Mesendoderm (in vitro differentiated cells): Measurements from ENCODE around the gene RFX2.

Experiments
- DNase-seq: peaks from one replicate; pipeline ENCODE4 v3.0.0; 2013
- H2AK5ac ChIP-seq: 2 replicates; pipeline ENCODE4 v1.6.1; 2013; ENCODE audit warnings: low read length, inconsistent platforms
- H2BK120ac ChIP-seq: 2 replicates; pipeline ENCODE4 v1.6.1; 2013; ENCODE audit warnings: low read depth, mild to moderate bottlenecking, low read length, moderate library complexity, mixed read lengths
- H2BK15ac ChIP-seq: replicated peaks from 2 replicates; pipeline ENCODE4 v1.6.1; 2013; ENCODE audit warnings: low read depth, mild to moderate bottlenecking, moderate library complexity
- H2BK5ac ChIP-seq: 2 replicates; pipeline ENCODE4 v1.6.1; 2013; ENCODE audit warnings: low read length, inconsistent platforms
- H3K18ac ChIP-seq: 2 replicates; pipeline ENCODE4 v1.6.1; 2013; ENCODE audit warnings: mild to moderate bottlenecking, low read length, mixed read lengths
- H3K23ac ChIP-seq: one replicate; pipeline ENCODE4 v1.6.1; 2013; ENCODE audit warnings: low read length
- H3K27ac ChIP-seq: 2 replicates; pipeline ENCODE4 v1.5.1; 2013; ENCODE audit warnings: low read depth, mild to moderate bottlenecking, inconsistent platforms, low read length, moderate library complexity
- H3K27me3 ChIP-seq: 2 replicates; pipeline ENCODE4 v1.6.1; 2013; ENCODE audit warnings: low read length, control low read depth, mild to moderate bottlenecking, inconsistent platforms; ENCODE audit not compliant: insufficient read depth, poor library complexity
- H3K36me3 ChIP-seq: 2 replicates; pipeline ENCODE4 v1.6.1; 2013; ENCODE audit warnings: low read length, inconsistent platforms; ENCODE audit not compliant: control insufficient read depth, insufficient read depth
- H3K4ac ChIP-seq: one replicate; pipeline ENCODE4 v1.6.1; 2013; ENCODE audit warnings: low read depth, mild to moderate bottlenecking, low read length, moderate library complexity
- H3K4me1 ChIP-seq: 2 replicates; pipeline ENCODE4 v1.6.1; 2013; ENCODE audit warnings: low read depth, low read length, inconsistent platforms; ENCODE audit not compliant: control insufficient read depth
- H3K4me2 ChIP-seq: 2 replicates; pipeline ENCODE4 v1.6.1; 2013; ENCODE audit warnings: low read length
- H3K4me3 ChIP-seq: 2 replicates; pipeline ENCODE4 v1.5.1; 2013; ENCODE audit warnings: mild to moderate bottlenecking, low read length
- H3K56ac ChIP-seq: one replicate; pipeline ENCODE4 v1.6.1; 2013; ENCODE audit warnings: low read length
- H3K79me1 ChIP-seq: 2 replicates; pipeline ENCODE4 v1.6.1; 2013; ENCODE audit warnings: low read length, inconsistent platforms
- H3K79me2 ChIP-seq: 2 replicates; pipeline ENCODE4 v1.6.1; 2013; ENCODE audit warnings: mild to moderate bottlenecking, low read length; ENCODE audit not compliant: control insufficient read depth, insufficient read depth
- H3K9ac ChIP-seq: 2 replicates; pipeline ENCODE4 v1.6.1; 2013; ENCODE audit warnings: low read length, inconsistent platforms
- H4K5ac ChIP-seq: one replicate; pipeline ENCODE4 v1.6.1; 2013; ENCODE audit warnings: low read length
- H4K8ac ChIP-seq: one replicate; pipeline ENCODE4 v1.6.1; 2013; ENCODE audit warnings: low read depth, mild to moderate bottlenecking, control low read depth, low read length, moderate library complexity
- WGBS: extraction: QIAGEN DNeasy Blood & Tissue Kit; methylation state at CpG from one replicate; pipeline ENCODE4 v1.1.7; 2013; ENCODE audit warnings: low lambda C conversion rate, missing lambda C conversion rate; ENCODE audit not compliant: insufficient coverage; ENCODE audit errors: extremely low coverage; 5-methylcytosine and 5-hydroxymethylcytosine counted together

RFX2 gene

DNA sequence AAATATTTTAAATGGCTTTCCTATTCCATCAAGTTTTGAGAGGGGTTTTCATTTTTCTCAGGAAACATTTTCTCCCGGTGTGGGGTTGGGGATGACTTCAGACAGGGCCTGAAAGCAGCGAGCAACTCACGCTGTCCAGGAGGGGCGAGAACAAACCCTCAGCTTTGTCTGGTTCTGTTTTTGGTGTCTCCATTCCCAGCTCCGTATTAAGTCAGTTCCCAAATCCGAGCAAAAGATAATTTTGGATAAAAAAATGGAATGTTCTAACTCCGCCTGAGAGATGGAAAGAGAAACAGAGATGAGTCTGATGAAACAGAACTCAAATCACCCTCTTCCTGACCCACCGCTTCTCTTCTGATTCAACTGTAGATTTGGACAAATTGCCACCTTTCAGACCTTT lies 38.4 kb downstream of the RFX2 start:
- Histone ChIP-seq H3K4me2 (no peak overlapping the region), H3K9ac (no peak overlapping the region), H2BK120ac (no peak overlapping the region), H3K79me2 (no peaks in the 10 kb centered on the region), H2BK15ac (no peak overlapping the region), H2BK5ac (no peak overlapping the region), H3K4me3 (no peak overlapping the region), H3K27me3 (no peaks in the 10 kb centered on the region), H3K79me1 (no peaks in the 10 kb centered on the region), H4K8ac (no peak overlapping the region), H3K23ac (no peak overlapping the region), H3K56ac (no peak overlapping the region), H4K5ac (no peak overlapping the region), H3K4me1 (no peaks in the 10 kb centered on the region), H3K4ac (no peak overlapping the region), H3K18ac (no peak overlapping the region), H3K27ac (no peak overlapping the region), H3K36me3 (no peaks in the 10 kb centered on the region), H2AK5ac (no peak overlapping the region)
- DNase-seq = no peak
- WGBS = no CpG with 5 or more reads among the region's 8 CpGs

GRCh38 chr19:6070720-6071485 lies 39.4 kb downstream of the RFX2 start:
- Histone ChIP-seq H3K36me3 (no peaks in the 10 kb centered on the region), H3K23ac (no peak overlapping the region), H3K9ac (no peak overlapping the region), H3K4me2 (no peak overlapping the region), H3K4me1 (no peaks in the 10 kb centered on the region), H3K79me2 (no peaks in the 10 kb centered on the region), H3K27ac (no peak overlapping the region), H2BK5ac (no peak overlapping the region), H3K18ac (no peak overlapping the region), H4K5ac (no peak overlapping the region), H3K56ac (no peak overlapping the region), H2BK15ac (no peak overlapping the region), H3K4me3 (no peak overlapping the region), H2AK5ac (no peak overlapping the region), H3K79me1 (no peaks in the 10 kb centered on the region), H4K8ac (no peak overlapping the region), H2BK120ac (no peak overlapping the region), H3K27me3 (no peaks in the 10 kb centered on the region), H3K4ac (no peak overlapping the region)
- no CpG with 5 or more reads among the region's 11 CpGs for WGBS
- no peak for DNase-seq

DNA sequence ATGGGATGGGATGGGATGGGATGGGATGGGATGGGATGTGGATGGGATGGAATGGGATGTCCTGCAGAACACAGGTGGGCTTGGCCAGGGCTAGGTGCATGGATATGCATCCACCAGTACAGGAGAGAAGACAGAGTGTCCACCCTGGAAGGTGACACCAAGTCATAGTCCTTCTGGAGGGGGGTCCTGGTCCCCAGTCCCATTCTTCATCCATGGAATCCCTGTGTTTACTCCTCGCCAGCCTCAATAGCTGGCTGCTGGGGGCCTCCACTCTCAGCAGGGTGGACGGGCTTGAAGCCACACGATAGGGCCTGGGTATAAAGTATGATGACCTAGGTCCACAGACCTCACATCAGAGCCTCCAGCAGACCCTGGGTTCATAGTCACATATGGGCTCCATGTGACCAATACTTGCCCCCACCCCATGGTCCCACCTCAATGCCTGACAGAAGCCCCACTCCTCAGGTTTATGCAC lies 40.1 kb downstream of the RFX2 start:
- no peak overlapping the region for H3K18ac ChIP-seq
- no peak overlapping the region for H3K4ac ChIP-seq
- no peak overlapping the region for H4K8ac ChIP-seq
- no peak overlapping the region for H3K56ac ChIP-seq
- no peaks in the 10 kb centered on the region for H3K79me1 ChIP-seq
- no peak for DNase-seq
- H2AK5ac ChIP-seq = no peak overlapping the region
- no peak overlapping the region for H2BK5ac ChIP-seq
- H2BK120ac ChIP-seq = no peak overlapping the region
- no peaks in the 10 kb centered on the region for H3K36me3 ChIP-seq
- no peak overlapping the region for H4K5ac ChIP-seq
- H3K27ac ChIP-seq = no peak overlapping the region
- H3K23ac ChIP-seq = no peak overlapping the region
- no peak overlapping the region for H3K4me3 ChIP-seq
- H3K4me2 ChIP-seq = no peak overlapping the region
- H3K4me1 ChIP-seq = no peaks in the 10 kb centered on the region
- no peak overlapping the region for H3K9ac ChIP-seq
- H2BK15ac ChIP-seq = no peak overlapping the region
- WGBS = no CpG with 5 or more reads among the region's 3 CpGs
- H3K27me3 ChIP-seq = no peaks in the 10 kb centered on the region
- H3K79me2 ChIP-seq = no peaks in the 10 kb centered on the region

DNA sequence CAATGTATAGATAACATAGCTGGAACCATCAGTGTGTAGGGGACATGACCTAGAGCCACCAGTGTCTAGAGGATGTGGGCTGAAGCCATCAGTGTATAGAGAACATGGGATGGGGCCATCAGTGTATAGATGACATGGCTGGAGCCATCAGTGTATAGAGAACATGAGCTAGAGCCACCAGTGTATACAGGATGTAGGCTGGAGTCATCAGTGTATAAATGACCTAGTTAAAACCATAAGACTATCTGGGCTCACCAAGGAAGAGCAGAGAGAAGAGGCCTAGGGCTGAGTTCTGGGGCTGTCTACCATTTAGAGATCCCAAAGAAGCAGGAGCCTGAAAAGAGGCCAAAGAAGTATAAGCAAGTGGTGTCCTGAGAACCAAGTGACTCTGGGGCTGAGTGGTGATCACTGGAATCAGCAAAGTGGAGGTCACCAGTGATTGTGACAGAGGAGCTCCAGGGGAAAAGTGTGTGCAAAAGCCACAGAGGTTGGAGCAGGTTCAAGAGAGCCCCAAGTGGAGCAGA lies 41.0 kb downstream of the RFX2 start:
- H3K9ac ChIP-seq = no peak overlapping the region
- H2AK5ac ChIP-seq = no peak overlapping the region
- H3K56ac ChIP-seq = no peak overlapping the region
- no peak overlapping the region for H3K4me2 ChIP-seq
- H3K27ac ChIP-seq = no peak overlapping the region
- H3K23ac ChIP-seq = no peak overlapping the region
- H3K79me1 ChIP-seq = no peaks in the 10 kb centered on the region
- H3K27me3 ChIP-seq = no peaks in the 10 kb centered on the region
- no peak overlapping the region for H2BK5ac ChIP-seq
- DNase-seq = no peak
- H3K36me3 ChIP-seq = no peaks in the 10 kb centered on the region
- no peak overlapping the region for H3K4ac ChIP-seq
- no peak overlapping the region for H3K4me3 ChIP-seq
- H2BK120ac ChIP-seq = no peak overlapping the region
- H4K5ac ChIP-seq = no peak overlapping the region
- H3K4me1 ChIP-seq = no peaks in the 10 kb centered on the region
- no peak overlapping the region for H4K8ac ChIP-seq
- H3K18ac ChIP-seq = no peak overlapping the region
- H3K79me2 ChIP-seq = no peaks in the 10 kb centered on the region
- no peak overlapping the region for H2BK15ac ChIP-seq

- Histone ChIP-seq H2BK120ac (no peak overlapping the region), H3K79me1 (no peaks in the 10 kb centered on the region), H3K9ac (no peak overlapping the region), H3K18ac (no peak overlapping the region), H3K27me3 (no peaks in the 10 kb centered on the region), H3K4ac (no peak overlapping the region), H4K8ac (no peak overlapping the region), H3K4me2 (no peak overlapping the region), H3K27ac (no peak overlapping the region), H4K5ac (no peak overlapping the region), H3K79me2 (no peaks in the 10 kb centered on the region), H2AK5ac (no peak overlapping the region), H3K23ac (no peak overlapping the region), H3K4me3 (no peak overlapping the region), H3K56ac (no peak overlapping the region), H2BK5ac (no peak overlapping the region), H3K36me3 (no peaks in the 10 kb centered on the region), H2BK15ac (no peak overlapping the region), H3K4me1 (no peaks in the 10 kb centered on the region)
- no CpG with 5 or more reads among the region's 2 CpGs for WGBS
- DNase-seq = no peak
Observed at GRCh38 chr19:6068711-6069110, 41.6 kb downstream of the RFX2 start.

DNA sequence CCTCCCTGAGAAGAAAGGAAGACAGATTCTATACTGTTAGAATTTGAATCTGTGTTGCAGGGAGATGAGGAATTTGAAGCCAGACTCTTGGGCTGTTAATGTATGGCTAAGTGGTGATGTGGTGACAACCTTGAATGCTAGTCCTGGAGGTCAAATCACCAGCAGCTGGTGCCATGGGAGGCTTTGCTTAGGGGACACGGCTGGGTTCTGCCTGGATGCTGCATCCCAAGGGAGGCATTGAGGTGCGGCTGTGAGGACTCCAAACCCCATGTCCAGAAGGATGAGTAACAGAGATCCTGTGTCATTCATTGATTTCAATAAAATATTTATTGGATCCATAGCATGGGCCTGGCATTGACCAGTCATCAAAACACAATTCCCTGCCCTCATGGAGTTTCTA lies 42.3 kb downstream of the RFX2 start:
- Histone ChIP-seq H3K79me1 (no peaks in the 10 kb centered on the region), H2BK5ac (no peak overlapping the region), H3K9ac (no peak overlapping the region), H3K23ac (no peak overlapping the region), H3K4me3 (no peak overlapping the region), H2BK15ac (no peak overlapping the region), H3K18ac (no peak overlapping the region), H3K27me3 (no peaks in the 10 kb centered on the region), H3K4me2 (no peak overlapping the region), H3K79me2 (no peaks in the 10 kb centered on the region), H2AK5ac (no peak overlapping the region), H4K8ac (no peak overlapping the region), H4K5ac (no peak overlapping the region), H3K4ac (no peak overlapping the region), H3K56ac (no peak overlapping the region), H3K4me1 (no peaks in the 10 kb centered on the region), H3K27ac (no peak overlapping the region), H2BK120ac (no peak overlapping the region), H3K36me3 (no peaks in the 10 kb centered on the region)
- DNase-seq = no peak
- WGBS = no CpG with 5 or more reads among the region's 2 CpGs
